K562 (cell line): ENCODE data around the gene PODXL2. TPM values are rescaled to one million over a fixed set of nuclear protein-coding genes. Genes with fewer than 3 reads are reported as not detected.

Experiments
- E2F6 ChIP-seq, 2 experiments: IDR thresholded peaks; 2 replicates each; pipeline ENCODE4 v1.6.1; 2011; ENCODE audit warnings: borderline replicate concordance in 1 of 2, control low read depth in 1 of 2, low read depth in 1 of 2, low read length in 1 of 2, mild to moderate bottlenecking in 1 of 2, mixed read lengths in 1 of 2, moderate library complexity in 1 of 2; ENCODE audit not compliant: insufficient read depth in 1 of 2, insufficient read length in 1 of 2, poor library complexity in 1 of 2, severe bottlenecking in 1 of 2; ENCODE audit errors: extremely low read depth in 1 of 2
- L3MBTL2 ChIP-seq: fragments of 450-650 bp; IDR thresholded peaks from 2 replicates; pipeline ENCODE4 v1.6.1; 2016; ENCODE audit warnings: mild to moderate bottlenecking, moderate library complexity
- ZNF384 ChIP-seq: IDR thresholded peaks from 2 replicates; pipeline ENCODE4 v1.6.1; 2012; ENCODE audit warnings: low read depth, low read length, improper control_type of control experiment
- polyA plus RNA-seq, 8 experiments: library from polyadenylated mRNA; depleted of rRNA in 4 of 8; stranded (reverse) in 5 of 8; unstranded in 3 of 8; fragments of >200 nt; fragmentation: Nextera tagmentation in 2 of 8; fragmentation: Illumina TruSeq in 1 of 8; extraction: Ambion mirVana in 2 of 8; extraction: Trizol in 1 of 8; gene quantifications; 2 replicates each; pipeline versions ENCODE4 v1.2.1 to v1.2.3, GENCODE V29; 2011 to 2014; ENCODE audit warnings: inconsistent platforms in 1 of 8, missing spikeins in 1 of 8
- total RNA-seq, 7 experiments: library from RNA; depleted of rRNA in 6 of 7; stranded (reverse); fragments of >200 nt in 6 of 7; fragmentation: Illumina TruSeq in 2 of 7; extraction: Trizol in 2 of 7; gene quantifications; 2 replicates each; pipeline versions ENCODE4 v1.2.1 to v1.2.3, GENCODE V29; 2011 to 2021; ENCODE audit warnings: low replicate concordance in 1 of 7
- TF ChIP-seq, protein P1 (sequence below): sonication (generic); formaldehyde crosslinking; IDR thresholded peaks from 2 replicates; pipeline ENCODE4 v1.8.1; 2023; ENCODE audit warnings: mild to moderate bottlenecking, missing genetic modification reagents
- TF ChIP-seq, protein P2 (sequence below): fragments of 450-650 bp; IDR thresholded peaks from 2 replicates; pipeline ENCODE4 v1.6.1; 2018; ENCODE audit warnings: mild to moderate bottlenecking, low read depth; ENCODE audit not compliant: partially characterized antibody
- TF ChIP-seq, protein P3 (sequence below): sonication (generic); formaldehyde crosslinking; IDR thresholded peaks from 2 replicates; pipeline ENCODE4 v1.9.0; 2022; ENCODE audit warnings: mild to moderate bottlenecking, missing genetic modification reagents

The PODXL2 gene
- total and polyA plus RNA-seq, 9 of the 15 experiments (the other 6 are each of a cell fraction or from before 2014, with no cell fraction given) = 0.03 to 52.5 (median 21.9) TPM

GRCh38 chr3:127680146-127680661, 51.2 kb downstream of the PODXL2 start (continued):
- TF ChIP-seq E2F6 (IDR thresholded peaks at IDR 0.05; ENCODE audit: borderline replicate concordance in 1 of 2, extremely low read depth in 1 of 2, insufficient read depth in 1 of 2, insufficient read length in 1 of 2, low read depth in 1 of 2, low read length in 1 of 2, poor library complexity in 1 of 2, severe bottlenecking in 1 of 2) = peak; percentile 35 to 77
- TF ChIP-seq, protein P1, sequence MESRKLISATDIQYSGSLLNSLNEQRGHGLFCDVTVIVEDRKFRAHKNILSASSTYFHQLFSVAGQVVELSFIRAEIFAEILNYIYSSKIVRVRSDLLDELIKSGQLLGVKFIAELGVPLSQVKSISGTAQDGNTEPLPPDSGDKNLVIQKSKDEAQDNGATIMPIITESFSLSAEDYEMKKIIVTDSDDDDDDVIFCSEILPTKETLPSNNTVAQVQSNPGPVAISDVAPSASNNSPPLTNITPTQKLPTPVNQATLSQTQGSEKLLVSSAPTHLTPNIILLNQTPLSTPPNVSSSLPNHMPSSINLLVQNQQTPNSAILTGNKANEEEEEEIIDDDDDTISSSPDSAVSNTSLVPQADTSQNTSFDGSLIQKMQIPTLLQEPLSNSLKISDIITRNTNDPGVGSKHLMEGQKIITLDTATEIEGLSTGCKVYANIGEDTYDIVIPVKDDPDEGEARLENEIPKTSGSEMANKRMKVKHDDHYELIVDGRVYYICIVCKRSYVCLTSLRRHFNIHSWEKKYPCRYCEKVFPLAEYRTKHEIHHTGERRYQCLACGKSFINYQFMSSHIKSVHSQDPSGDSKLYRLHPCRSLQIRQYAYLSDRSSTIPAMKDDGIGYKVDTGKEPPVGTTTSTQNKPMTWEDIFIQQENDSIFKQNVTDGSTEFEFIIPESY (CRISPR knock-in tag) = peak; percentile 65; the same call in 1 of the 2 replicates
- TF ChIP-seq, protein P2, sequence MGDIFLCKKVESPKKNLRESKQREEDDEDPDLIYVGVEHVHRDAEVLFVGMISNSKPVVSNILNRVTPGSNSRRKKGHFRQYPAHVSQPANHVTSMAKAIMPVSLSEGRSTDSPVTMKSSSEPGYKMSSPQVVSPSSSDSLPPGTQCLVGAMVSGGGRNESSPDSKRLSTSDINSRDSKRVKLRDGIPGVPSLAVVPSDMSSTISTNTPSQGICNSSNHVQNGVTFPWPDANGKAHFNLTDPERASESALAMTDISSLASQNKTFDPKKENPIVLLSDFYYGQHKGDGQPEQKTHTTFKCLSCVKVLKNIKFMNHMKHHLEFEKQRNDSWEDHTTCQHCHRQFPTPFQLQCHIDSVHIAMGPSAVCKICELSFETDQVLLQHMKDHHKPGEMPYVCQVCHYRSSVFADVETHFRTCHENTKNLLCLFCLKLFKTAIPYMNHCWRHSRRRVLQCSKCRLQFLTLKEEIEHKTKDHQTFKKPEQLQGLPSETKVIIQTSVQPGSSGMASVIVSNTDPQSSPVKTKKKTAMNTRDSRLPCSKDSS = no peak
- TF ChIP-seq, protein P3, sequence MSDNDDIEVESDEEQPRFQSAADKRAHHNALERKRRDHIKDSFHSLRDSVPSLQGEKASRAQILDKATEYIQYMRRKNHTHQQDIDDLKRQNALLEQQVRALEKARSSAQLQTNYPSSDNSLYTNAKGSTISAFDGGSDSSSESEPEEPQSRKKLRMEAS (CRISPR knock-in tag) = peak; percentile 45; the same call in 1 of the 2 replicates
- TF ChIP-seq L3MBTL2 = no peak
- no peak for TF ChIP-seq ZNF384
- TF ChIP-seq, all 486 proteins: peak for 4
